Neural progenitor cell (in vitro differentiated cells): Measurements from ENCODE around the gene NOTCH1.

Experiments
- EZH2 ChIP-seq: fragments of 200-600 bp; sonication (generic); IDR thresholded peaks from 2 replicates; pipeline ENCODE4 v1.6.1; 2017; ENCODE audit warnings: antibody characterized with exemption, mild to moderate bottlenecking, moderate library complexity
- TF ChIP-seq, protein P1 (sequence below): fragments of 200-600 bp; sonication (generic); IDR thresholded peaks from 2 replicates; pipeline ENCODE4 v1.5.1; 2017; ENCODE audit warnings: antibody characterized with exemption, mild to moderate bottlenecking

DNA sequence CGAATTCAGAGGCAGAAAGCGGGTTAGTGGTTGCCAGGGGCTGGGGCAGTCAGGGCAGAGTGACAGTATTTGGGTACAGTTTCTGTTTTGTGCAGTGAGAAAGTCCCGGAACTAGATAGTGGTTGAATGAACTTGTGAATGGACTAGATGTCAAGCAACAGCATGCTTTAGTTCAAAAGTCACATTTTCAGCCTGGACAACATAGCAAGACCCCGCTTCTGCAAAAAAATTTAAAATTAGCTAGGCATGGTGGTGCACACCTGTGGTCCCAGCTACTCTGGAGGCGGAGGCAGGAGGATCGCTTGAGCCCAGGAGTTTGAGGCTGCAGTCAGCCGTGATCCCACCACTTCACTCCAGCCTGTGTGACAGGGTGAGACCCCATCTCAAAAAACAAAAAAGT lies 8.4 kb downstream of the NOTCH1 start:
- TF ChIP-seq, protein P1, sequence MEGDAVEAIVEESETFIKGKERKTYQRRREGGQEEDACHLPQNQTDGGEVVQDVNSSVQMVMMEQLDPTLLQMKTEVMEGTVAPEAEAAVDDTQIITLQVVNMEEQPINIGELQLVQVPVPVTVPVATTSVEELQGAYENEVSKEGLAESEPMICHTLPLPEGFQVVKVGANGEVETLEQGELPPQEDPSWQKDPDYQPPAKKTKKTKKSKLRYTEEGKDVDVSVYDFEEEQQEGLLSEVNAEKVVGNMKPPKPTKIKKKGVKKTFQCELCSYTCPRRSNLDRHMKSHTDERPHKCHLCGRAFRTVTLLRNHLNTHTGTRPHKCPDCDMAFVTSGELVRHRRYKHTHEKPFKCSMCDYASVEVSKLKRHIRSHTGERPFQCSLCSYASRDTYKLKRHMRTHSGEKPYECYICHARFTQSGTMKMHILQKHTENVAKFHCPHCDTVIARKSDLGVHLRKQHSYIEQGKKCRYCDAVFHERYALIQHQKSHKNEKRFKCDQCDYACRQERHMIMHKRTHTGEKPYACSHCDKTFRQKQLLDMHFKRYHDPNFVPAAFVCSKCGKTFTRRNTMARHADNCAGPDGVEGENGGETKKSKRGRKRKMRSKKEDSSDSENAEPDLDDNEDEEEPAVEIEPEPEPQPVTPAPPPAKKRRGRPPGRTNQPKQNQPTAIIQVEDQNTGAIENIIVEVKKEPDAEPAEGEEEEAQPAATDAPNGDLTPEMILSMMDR: no peak
- no peak for TF ChIP-seq EZH2
